Right cardiac atrium (tissue), 5 donors: ENCODE measurements around the gene MMRN1. TPM values are rescaled to one million over a fixed set of nuclear protein-coding genes. Genes with fewer than 3 reads are reported as not detected.
"Not testable (repeated sequence)": the region's sequence is repeated elsewhere in the genome, so short reads cannot be mapped to it uniquely, and the experiment has no call there.

Experiments
- ATAC-seq, 2 donors: fragments of 200-7000 bp; cut with Tn5 transposase; one replicate each; pipeline versions ENCODE4 v1.8.0 to v1.9.1; 2020; ENCODE audit warnings: moderate library complexity in 2 of 2, mild to moderate bottlenecking in 1 of 2
- DNase-seq, 3 donors: peaks; one replicate each; pipeline ENCODE4 v3.0.0-alpha.2; 2020
- H3K27ac ChIP-seq: one replicate; pipeline ENCODE4 v1.5.1; 2013; ENCODE audit warnings: mild to moderate bottlenecking, low read length, control low read depth, moderate library complexity
- H3K27me3 ChIP-seq: one replicate; pipeline ENCODE4 v1.6.1; 2013; ENCODE audit not compliant: control insufficient read depth, insufficient read depth
- H3K4me1 ChIP-seq: one replicate; pipeline ENCODE4 v1.6.1; 2013; ENCODE audit warnings: low read length; ENCODE audit not compliant: control insufficient read depth, insufficient read depth
- H3K4me3 ChIP-seq: one replicate; pipeline ENCODE4 v1.5.1; 2013; ENCODE audit warnings: low read length, control low read depth
- H3K9me3 ChIP-seq: one replicate; pipeline ENCODE4 v1.6.1; 2013; ENCODE audit warnings: low read length; ENCODE audit not compliant: control insufficient read depth
- WGBS: extraction: QIAGEN DNeasy Blood & Tissue Kit; methylation state at CpG from one replicate; pipeline ENCODE4 v1.1.7; 2013; 5-methylcytosine and 5-hydroxymethylcytosine counted together
- intact Hi-C, 4 donors: fragments of 100-400 bp; cut with DNase I; formaldehyde crosslinking; loops; one replicate each; pipeline versions ENCODE4 v1.11.0 to v1.14.0; 2022 to 2023
- polyA plus RNA-seq: library from polyadenylated mRNA; stranded (reverse); fragments of 200-250 nt; gene quantifications from one replicate; pipeline ENCODE4 v1.2.3, GENCODE V29; 2013
- total RNA-seq, 4 donors: library from RNA; stranded (reverse); fragmentation: NEBNext Ultra II Directional; extraction: Animal tissue kit (Norgen Biotek cat#: 25700); gene quantifications; one replicate each; pipeline ENCODE4 v1.2.1, GENCODE V29; 2021
- donor health status: healthy with polysubstance abuse.
- donor health status: DM: no; HTN: yes; CAD: no.
- donor health status: DM: no; HTN: no; CAD: no.
- donor health status: DM: no; HTN: yes; CAD: no; lungs with severe emphysema.
- donor health status: DM: yes; HTN: yes; CAD: no.

Gene MMRN1
- total and polyA plus RNA-seq, 5 donors = 3.3 to 14.1 (median 5.2) TPM

- H3K4me1 ChIP-seq = no peaks in the 10 kb centered on the region
- no peak for DNase-seq
- intact Hi-C loops = loop anchor here in 1 of 4 donors (10.0 kb wide), 1 partner anchor 224 kb away; no protein-coding TSS in a partner anchor
- H3K27me3 ChIP-seq = no peaks in the 10 kb centered on the region
- ATAC-seq = no peak
- no peak overlapping the region for H3K27ac ChIP-seq
- no peaks in the 10 kb centered on the region for H3K9me3 ChIP-seq
- no peak overlapping the region for H3K4me3 ChIP-seq
- WGBS = 90% methylated on average over 4 of the region's 4 CpGs
These were observed 15.4 kb upstream of the MMRN1 start for GRCh38 chr4:89879215-89879614.

DNA sequence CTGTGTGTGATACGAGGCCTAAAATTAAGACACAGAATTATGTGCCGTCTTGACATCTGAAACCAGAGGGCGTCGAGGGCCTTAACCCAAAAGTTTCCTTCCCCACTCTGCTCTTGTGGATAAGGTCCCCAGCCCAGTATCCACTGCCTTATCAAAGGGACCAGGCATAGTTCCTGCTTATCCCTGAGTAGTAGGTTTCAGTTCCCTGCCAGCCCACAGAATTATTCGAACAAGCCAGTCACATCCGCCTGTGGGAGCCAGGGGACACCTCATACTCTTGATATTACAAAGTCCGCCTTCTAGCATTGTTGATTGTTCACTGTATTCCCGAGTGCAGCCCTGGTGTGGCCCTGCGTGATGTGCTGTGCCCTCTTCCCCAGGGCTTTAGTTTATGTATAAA, 5.4 kb upstream of the MMRN1 start:
- DNase-seq (peak; percentile 24 to 58 (median 46)), ATAC-seq (peak; percentile 82 to 99)
- H3K4me3 ChIP-seq = no peak overlapping the region
- H3K27ac ChIP-seq = no peak overlapping the region
- H3K4me1 ChIP-seq = no peaks in the 10 kb centered on the region
- intact Hi-C loops = no loop called here
- H3K9me3 ChIP-seq = no peaks in the 10 kb centered on the region
- WGBS = 43% methylated on average over 9 of the region's 9 CpGs
- no peaks in the 10 kb centered on the region for H3K27me3 ChIP-seq

GRCh38 chr4:89897867-89898266, 3.2 kb downstream of the MMRN1 start:
- intact Hi-C loops = no loop called here
- H3K27ac ChIP-seq = no peak overlapping the region
- no peak overlapping the region for H3K4me3 ChIP-seq
- H3K4me1 ChIP-seq = no peaks in the 10 kb centered on the region
- no peaks in the 10 kb centered on the region for H3K9me3 ChIP-seq
- 89% methylated on average over 1 of the region's 1 CpG for WGBS
- H3K27me3 ChIP-seq = no peaks in the 10 kb centered on the region
- no peak for DNase-seq
- peak in 1 of 2 donors; percentile 51 for ATAC-seq

GRCh38 chr4:89898304-89898716, 3.7 kb downstream of the MMRN1 start:
- ATAC-seq (peak; percentile 31 to 78), DNase-seq (no peak)
- Histone ChIP-seq H3K4me1 (no peaks in the 10 kb centered on the region), H3K27ac (no peak overlapping the region), H3K4me3 (no peak overlapping the region), H3K9me3 (no peaks in the 10 kb centered on the region), H3K27me3 (no peaks in the 10 kb centered on the region)
- intact Hi-C loops = no loop called here
- WGBS = 31% methylated on average over 5 of the region's 5 CpGs

GRCh38 chr4:89899152-89899551, 4.5 kb downstream of the MMRN1 start:
- ATAC-seq = peak in 1 of 2 donors; percentile 53
- H3K4me3 ChIP-seq = no peak overlapping the region
- H3K9me3 ChIP-seq = no peaks in the 10 kb centered on the region
- H3K27me3 ChIP-seq = no peaks in the 10 kb centered on the region
- intact Hi-C loops = no loop called here
- H3K4me1 ChIP-seq = no peaks in the 10 kb centered on the region
- H3K27ac ChIP-seq = no peak overlapping the region
- DNase-seq = no peak

DNA sequence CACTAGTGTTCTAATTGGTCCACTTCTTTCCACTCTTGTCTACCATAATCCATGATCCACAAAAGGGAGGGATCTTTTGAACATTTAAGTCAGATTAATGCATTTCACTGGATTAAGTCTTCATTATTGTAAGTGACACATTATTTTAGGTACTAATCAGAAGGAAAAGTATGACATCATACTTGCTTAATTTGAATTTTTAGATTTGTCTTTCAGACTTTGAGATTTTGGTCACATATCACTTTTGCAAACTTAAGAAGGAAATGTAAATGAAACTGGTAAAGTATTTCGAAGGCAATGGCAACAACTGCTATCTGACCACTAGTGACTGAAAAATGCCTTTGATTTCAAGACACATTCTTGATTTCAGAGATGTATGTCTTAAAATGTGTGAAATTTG, 5.2 kb downstream of the MMRN1 start:
- no peak overlapping the region for H3K4me3 ChIP-seq
- intact Hi-C loops = loop anchor here in 2 of 4 donors (10.0 kb wide), 2 partner anchors 735 to 745 kb away; no protein-coding TSS in a partner anchor
- no peaks in the 10 kb centered on the region for H3K9me3 ChIP-seq
- WGBS = 66% methylated on average over 1 of the region's 1 CpG
- no peaks in the 10 kb centered on the region for H3K4me1 ChIP-seq
- DNase-seq (no peak), ATAC-seq (no peak)
- no peak overlapping the region for H3K27ac ChIP-seq
- H3K27me3 ChIP-seq = no peaks in the 10 kb centered on the region

DNA sequence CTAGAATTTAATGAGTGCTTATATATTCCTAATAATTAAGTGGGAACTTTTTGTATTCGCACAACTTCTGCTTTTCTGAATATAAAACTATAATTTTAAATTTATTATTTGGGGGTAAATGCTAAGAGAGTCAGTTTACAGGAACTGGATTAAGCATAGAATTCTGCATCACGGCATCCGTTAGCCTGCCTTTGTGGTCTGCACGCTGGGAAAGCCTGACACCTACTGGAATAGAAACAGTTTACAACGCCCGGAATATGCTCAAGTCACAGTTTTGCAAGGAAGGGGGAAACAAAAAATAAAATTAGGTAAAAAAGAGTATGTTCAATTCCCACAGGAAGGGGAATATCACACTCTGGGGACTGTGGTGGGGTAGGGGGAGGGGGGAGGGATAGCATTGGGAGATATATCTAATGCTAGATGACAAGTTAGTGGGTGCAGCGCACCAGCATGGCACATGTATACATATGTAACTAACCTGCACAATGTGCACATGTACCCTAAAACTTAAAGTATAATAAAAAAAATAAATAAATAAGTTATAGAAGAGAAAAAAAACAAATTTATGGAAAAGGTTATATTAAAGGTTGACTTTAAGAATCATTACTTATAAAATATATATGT, 7.3 kb downstream of the MMRN1 start:
- 1% methylated on average over 6 of the region's 7 CpGs for WGBS
- ATAC-seq = peak; percentile 85 to 88
- H3K4me3 ChIP-seq, H3K9me3 ChIP-seq, H3K4me1 ChIP-seq, H3K27me3 ChIP-seq, H3K27ac ChIP-seq: not testable (repeated sequence)
- peak; percentile 16 to 57 (median 44) for DNase-seq
- intact Hi-C loops = loop anchor here in 2 of 4 donors (10.0 kb wide), 2 partner anchors 737 to 747 kb away; no protein-coding TSS in a partner anchor

DNA sequence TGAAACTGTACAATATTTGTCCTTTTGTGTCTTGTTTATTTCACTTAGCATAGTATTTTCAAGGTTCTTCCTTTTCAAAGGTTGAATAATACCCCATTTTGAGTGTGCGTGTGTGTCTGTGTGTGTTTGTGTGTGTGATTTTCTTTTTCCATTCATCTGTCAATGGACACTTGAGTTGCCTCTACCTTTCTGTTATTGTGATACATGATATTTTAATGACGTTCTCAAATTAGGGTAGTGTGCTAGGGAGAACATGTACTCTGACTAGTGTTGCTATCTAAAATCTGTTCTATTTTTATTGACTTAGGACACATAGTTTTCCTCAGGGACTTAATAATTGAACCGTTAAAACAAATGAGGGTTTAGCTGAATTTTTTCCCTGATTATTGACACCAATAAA, 9.9 kb downstream of the MMRN1 start:
- intact Hi-C loops = loop anchor here in 2 of 4 donors (10.0 kb wide), 2 partner anchors 740 to 750 kb away; no protein-coding TSS in a partner anchor
- no peak for DNase-seq
- H3K9me3 ChIP-seq = no peaks in the 10 kb centered on the region
- no peak overlapping the region for H3K27ac ChIP-seq
- no peak for ATAC-seq
- 50% methylated on average over 3 of the region's 3 CpGs for WGBS
- H3K4me1 ChIP-seq = no peaks in the 10 kb centered on the region
- no peaks in the 10 kb centered on the region for H3K27me3 ChIP-seq
- H3K4me3 ChIP-seq = no peak overlapping the region

DNA sequence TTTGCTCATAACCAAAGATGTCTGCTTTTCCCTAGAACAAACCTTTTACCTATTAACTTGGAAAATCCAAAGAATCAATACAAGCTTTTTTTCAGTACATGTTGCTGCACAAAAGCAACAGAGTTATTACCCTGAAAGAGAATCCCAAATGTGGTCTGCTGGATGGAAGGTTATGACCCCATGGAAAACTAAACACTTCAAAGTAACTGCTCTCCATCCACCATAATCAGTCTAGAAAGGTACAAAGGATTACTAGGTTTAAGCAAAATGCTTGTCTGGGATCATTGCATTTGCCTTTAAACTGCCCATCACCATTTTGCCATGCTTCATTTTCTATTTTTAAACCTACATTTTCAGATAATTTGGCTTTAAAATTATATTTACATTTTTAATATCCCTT, 11.7 kb downstream of the MMRN1 start:
- ATAC-seq = no peak
- H3K27me3 ChIP-seq = no peaks in the 10 kb centered on the region
- no peak overlapping the region for H3K27ac ChIP-seq
- intact Hi-C loops = loop anchor here in 2 of 4 donors (10.0 kb wide), 2 partner anchors 742 to 752 kb away; no protein-coding TSS in a partner anchor
- no peaks in the 10 kb centered on the region for H3K4me1 ChIP-seq
- DNase-seq = no peak
- no peak overlapping the region for H3K4me3 ChIP-seq
- no peaks in the 10 kb centered on the region for H3K9me3 ChIP-seq

DNA sequence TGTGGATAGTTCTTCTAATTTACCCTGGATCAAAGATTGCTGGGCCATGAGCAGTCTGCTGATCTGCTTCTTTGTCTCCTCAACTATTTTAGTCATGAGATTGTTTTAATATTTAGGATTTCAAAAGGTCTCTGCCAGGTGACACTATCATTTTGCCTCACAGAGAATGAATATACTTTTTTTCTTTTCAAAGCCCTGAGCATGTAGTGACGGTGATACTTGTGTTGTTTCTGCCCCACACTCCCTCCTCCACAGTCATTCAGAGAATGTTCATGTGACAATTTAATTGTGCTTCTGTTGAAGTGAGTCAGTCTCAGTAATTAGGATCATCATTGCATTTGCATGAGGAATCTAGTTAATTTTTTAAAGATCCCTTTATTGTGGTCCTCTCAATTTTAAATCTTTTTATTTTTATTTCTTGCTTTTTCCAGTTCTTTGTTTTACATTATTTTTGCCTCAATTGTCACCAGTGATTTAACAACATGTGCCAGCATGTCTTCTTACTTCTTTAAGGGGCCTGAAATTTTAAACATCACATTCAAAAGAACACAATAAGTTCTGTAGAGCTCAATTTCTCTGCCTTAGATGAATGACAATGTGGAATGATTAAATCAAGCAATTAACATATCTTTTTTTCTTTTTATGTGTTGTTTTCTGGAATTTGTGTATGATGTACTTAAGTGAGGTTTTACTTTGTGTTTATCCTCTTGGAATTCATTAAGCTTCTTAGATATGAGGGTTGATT, 12.3 kb downstream of the MMRN1 start:
- ATAC-seq (no peak), DNase-seq (no peak)
- Histone ChIP-seq H3K9me3 (no peaks in the 10 kb centered on the region), H3K4me3 (no peak overlapping the region), H3K27me3 (no peaks in the 10 kb centered on the region), H3K27ac (no peak overlapping the region), H3K4me1 (no peaks in the 10 kb centered on the region)
- intact Hi-C loops = loop anchor here in 2 of 4 donors (10.0 kb wide), 2 partner anchors 742 to 752 kb away; no protein-coding TSS in a partner anchor
- WGBS = 46% methylated on average over 1 of the region's 1 CpG

- Histone ChIP-seq H3K4me3 (no peak overlapping the region), H3K27me3 (no peaks in the 10 kb centered on the region), H3K27ac (no peak overlapping the region), H3K9me3 (no peaks in the 10 kb centered on the region), H3K4me1 (no peaks in the 10 kb centered on the region)
- no peak for DNase-seq
- 88% methylated on average over 1 of the region's 1 CpG for WGBS
- no peak for ATAC-seq
- intact Hi-C loops = loop anchor here in 2 of 4 donors (10.0 kb wide), 2 partner anchors 745 to 755 kb away; no protein-coding TSS in a partner anchor
These were observed 15.2 kb downstream of the MMRN1 start for GRCh38 chr4:89909889-89910288.
